K562 (cell line): Measurements from ENCODE around the gene TCAP. TPM values are rescaled to one million over a fixed set of nuclear protein-coding genes. Genes with fewer than 3 reads are reported as not detected.
A peak's percentile ranks its signal among the peaks of the same experiment; 100 is the strongest.

Experiments
- FOS ChIP-seq: IDR thresholded peaks from 3 replicates; pipeline ENCODE4 v1.6.1; 2011; ENCODE audit not compliant: insufficient read length; ENCODE audit errors: extremely low read depth
- HMG20A ChIP-seq: fragments of 450-650 bp; formaldehyde crosslinking; conservative IDR thresholded peaks from 2 replicates; pipeline ENCODE4 v1.4.0; 2020; ENCODE audit warnings: mild to moderate bottlenecking, mixed read lengths
- TOE1 ChIP-seq, 2 experiments: fragments of 450-650 bp in 1 of 2; sonication (generic) in 1 of 2; formaldehyde crosslinking in 1 of 2; IDR thresholded peaks; 2 replicates each; pipeline versions ENCODE4 v1.7.1 to v1.8.0; 2016 to 2022; ENCODE audit warnings: borderline replicate concordance in 2 of 2, mild to moderate bottlenecking in 2 of 2, antibody characterized with exemption in 1 of 2, inconsistent platforms in 1 of 2, low read depth in 1 of 2, missing genetic modification reagents in 1 of 2, moderate library complexity in 1 of 2
- ZKSCAN8 ChIP-seq: fragments of 200-800 bp; sonication (Bioruptor generic); IDR thresholded peaks from 2 replicates; pipeline ENCODE4 v1.6.1; 2016; ENCODE audit warnings: missing genetic modification characterization, missing compliant biosample characterization
- ZNF444 ChIP-seq: fragments of 250-450 bp; sonication (Bioruptor Pico); IDR thresholded peaks from 2 replicates; pipeline ENCODE4 v1.4.0; 2020; ENCODE audit warnings: mild to moderate bottlenecking, moderate library complexity
- polyA plus RNA-seq, 8 experiments: library from polyadenylated mRNA; depleted of rRNA in 4 of 8; stranded (reverse) in 5 of 8; unstranded in 3 of 8; fragments of >200 nt; fragmentation: Nextera tagmentation in 2 of 8; fragmentation: Illumina TruSeq in 1 of 8; extraction: Ambion mirVana in 2 of 8; extraction: Trizol in 1 of 8; gene quantifications; 2 replicates each; pipeline versions ENCODE4 v1.2.1 to v1.2.3, GENCODE V29; 2011 to 2014; ENCODE audit warnings: inconsistent platforms in 1 of 8, missing spikeins in 1 of 8
- total RNA-seq, 7 experiments: library from RNA; depleted of rRNA in 6 of 7; stranded (reverse); fragments of >200 nt in 6 of 7; fragmentation: Illumina TruSeq in 2 of 7; extraction: Trizol in 2 of 7; gene quantifications; 2 replicates each; pipeline versions ENCODE4 v1.2.1 to v1.2.3, GENCODE V29; 2011 to 2021; ENCODE audit warnings: low replicate concordance in 1 of 7
- TF ChIP-seq, protein P1 (sequence below): fragments of 450-650 bp; formaldehyde crosslinking; IDR thresholded peaks from 2 replicates; pipeline ENCODE4 v1.4.0; 2022; ENCODE audit warnings: mild to moderate bottlenecking, moderate library complexity
- TF ChIP-seq, protein P2 (sequence below): sonication (generic); formaldehyde crosslinking; IDR thresholded peaks from 2 replicates; pipeline ENCODE4 v1.9.0; 2022; ENCODE audit warnings: mild to moderate bottlenecking, missing genetic modification reagents
- TF ChIP-seq, protein P3 (sequence below), 2 experiments: fragments of 450-650 bp; IDR thresholded peaks; 2 replicates each; pipeline ENCODE4 v1.6.1; 2016; ENCODE audit warnings: mild to moderate bottlenecking in 2 of 2, borderline replicate concordance in 1 of 2, low read depth in 1 of 2, moderate library complexity in 1 of 2

TCAP gene
- total and polyA plus RNA-seq, 9 of the 15 experiments (the other 6 are each of a cell fraction or from before 2014, with no cell fraction given) = 0.33 to 1.4 (median 0.82) TPM; not detected in 2

DNA sequence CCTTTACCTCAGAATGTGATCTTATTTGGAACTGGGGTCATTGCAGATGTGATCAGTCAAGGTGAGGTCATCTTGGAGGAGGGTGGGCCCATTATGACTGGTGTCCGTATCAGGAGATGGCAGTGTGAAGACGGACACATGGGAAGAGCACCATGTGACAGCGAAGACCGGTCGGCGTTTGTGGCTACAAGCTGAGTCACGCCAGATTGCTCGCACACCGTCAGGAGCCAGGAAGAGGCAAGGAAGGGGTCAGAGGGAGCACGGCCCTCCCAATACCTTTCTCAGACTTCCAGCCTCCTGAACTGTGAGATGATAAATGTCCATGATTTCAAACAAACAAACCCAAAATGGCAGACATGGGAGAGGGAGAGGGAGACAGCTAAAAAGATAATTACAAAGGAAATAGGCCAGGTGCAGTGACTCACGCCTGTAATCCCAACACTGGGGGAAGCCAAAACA, 15.0 kb upstream of the TCAP start (continued):
- TF ChIP-seq TOE1 (IDR thresholded peaks at IDR 0.05; ENCODE audit: borderline replicate concordance) = peak; percentile 84; the same call in 1 of the 2 replicates
- TF ChIP-seq TOE1 (CRISPR knock-in tag; IDR thresholded peaks at IDR 0.05; ENCODE audit: borderline replicate concordance, low read depth) = no peak
- TF ChIP-seq HMG20A (CRISPR knock-in tag) = no peak
- TF ChIP-seq, protein P1, sequence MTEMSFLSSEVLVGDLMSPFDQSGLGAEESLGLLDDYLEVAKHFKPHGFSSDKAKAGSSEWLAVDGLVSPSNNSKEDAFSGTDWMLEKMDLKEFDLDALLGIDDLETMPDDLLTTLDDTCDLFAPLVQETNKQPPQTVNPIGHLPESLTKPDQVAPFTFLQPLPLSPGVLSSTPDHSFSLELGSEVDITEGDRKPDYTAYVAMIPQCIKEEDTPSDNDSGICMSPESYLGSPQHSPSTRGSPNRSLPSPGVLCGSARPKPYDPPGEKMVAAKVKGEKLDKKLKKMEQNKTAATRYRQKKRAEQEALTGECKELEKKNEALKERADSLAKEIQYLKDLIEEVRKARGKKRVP = 0 out of 2 replicates have a peak, but pooled peaks have one; percentile 26
- TF ChIP-seq ZNF444 (CRISPR knock-in tag) = no peak
- TF ChIP-seq, protein P2, sequence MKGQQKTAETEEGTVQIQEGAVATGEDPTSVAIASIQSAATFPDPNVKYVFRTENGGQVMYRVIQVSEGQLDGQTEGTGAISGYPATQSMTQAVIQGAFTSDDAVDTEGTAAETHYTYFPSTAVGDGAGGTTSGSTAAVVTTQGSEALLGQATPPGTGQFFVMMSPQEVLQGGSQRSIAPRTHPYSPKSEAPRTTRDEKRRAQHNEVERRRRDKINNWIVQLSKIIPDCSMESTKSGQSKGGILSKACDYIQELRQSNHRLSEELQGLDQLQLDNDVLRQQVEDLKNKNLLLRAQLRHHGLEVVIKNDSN (CRISPR knock-in tag) = peak; percentile 95
- TF ChIP-seq, protein P3, sequence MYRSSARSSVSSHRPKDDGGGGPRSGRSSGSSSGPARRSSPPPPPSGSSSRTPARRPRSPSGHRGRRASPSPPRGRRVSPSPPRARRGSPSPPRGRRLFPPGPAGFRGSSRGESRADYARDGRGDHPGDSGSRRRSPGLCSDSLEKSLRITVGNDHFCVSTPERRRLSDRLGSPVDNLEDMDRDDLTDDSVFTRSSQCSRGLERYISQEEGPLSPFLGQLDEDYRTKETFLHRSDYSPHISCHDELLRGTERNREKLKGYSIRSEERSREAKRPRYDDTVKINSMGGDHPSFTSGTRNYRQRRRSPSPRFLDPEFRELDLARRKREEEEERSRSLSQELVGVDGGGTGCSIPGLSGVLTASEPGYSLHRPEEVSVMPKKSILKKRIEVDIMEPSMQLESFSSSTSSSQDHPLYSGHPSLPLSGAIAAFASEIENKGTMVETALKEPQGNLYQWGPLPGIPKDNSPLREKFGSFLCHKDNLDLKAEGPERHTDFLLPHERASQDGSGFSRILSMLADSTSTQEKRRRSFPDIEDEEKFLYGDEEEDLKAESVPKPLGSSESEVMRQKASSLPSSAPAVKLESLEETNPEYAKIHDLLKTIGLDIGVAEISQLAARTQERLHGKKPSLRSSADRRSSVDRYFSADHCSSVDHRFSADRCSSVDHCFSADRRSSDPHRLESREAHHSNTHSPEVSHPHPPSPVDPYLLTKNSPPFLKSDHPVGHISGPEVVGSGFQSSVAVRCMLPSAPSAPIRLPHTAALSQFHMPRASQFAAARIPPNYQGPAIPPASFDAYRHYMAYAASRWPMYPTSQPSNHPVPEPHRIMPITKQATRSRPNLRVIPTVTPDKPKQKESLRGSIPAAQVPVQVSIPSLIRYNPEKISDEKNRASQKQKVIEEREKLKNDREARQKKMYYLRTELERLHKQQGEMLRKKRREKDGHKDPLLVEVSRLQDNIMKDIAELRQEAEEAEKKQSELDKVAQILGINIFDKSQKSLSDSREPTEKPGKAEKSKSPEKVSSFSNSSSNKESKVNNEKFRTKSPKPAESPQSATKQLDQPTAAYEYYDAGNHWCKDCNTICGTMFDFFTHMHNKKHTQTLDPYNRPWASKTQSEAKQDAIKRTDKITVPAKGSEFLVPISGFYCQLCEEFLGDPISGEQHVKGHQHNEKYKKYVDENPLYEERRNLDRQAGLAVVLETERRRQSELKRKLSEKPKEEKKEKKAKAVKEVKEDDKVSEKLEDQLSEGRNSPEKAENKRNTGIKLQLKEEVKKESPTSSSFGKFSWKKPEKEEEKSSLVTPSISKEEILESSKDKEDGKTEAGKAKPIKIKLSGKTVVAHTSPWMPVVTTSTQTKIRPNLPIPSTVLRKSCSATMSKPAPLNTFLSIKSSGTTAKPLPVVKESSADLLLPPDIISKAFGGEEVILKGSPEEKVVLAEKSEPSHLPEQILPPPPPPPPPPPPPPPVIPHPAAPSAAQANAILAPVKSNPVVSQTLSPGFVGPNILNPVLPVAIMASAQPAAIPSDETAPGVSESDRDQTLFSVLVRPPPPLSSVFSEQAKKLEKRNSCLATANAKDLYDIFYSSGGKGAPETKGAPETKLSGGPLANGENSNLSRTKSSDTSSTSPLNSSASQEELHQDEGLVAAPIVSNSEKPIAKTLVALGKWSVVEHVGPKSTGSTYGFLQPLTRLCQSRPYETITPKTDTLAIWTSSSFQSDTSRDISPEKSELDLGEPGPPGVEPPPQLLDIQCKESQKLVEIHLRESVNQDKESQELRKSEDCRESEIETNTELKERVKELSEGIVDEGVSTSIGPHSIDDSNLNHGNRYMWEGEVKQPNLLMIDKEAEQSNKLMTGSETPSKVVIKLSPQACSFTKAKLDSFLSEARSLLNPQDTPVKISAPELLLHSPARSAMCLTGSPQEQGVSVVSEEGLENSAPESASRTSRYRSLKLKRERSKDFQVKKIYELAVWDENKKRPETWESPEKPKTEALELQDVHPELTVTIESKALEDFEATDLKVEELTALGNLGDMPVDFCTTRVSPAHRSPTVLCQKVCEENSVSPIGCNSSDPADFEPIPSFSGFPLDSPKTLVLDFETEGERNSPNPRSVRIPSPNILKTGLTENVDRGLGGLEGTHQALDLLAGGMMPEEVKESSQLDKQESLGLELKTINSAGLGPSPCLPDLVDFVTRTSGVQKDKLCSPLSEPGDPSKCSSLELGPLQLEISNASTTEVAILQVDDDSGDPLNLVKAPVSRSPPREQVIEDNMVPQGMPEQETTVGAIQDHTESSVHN (IDR thresholded peaks at IDR 0.05; ENCODE audit: borderline replicate concordance in 1 of 2, low read depth in 1 of 2) = peak in 1 of 2 experiments; percentile 71; a peak in 2 of 4 replicates
- 0 out of 2 replicates have a peak, but pooled peaks have one; percentile 32 for TF ChIP-seq ZKSCAN8 (CRISPR knock-in tag)
- peak; percentile 7 for TF ChIP-seq FOS
